Retinal pigment epithelial cell (primary cell): ENCODE data around the gene ME3.

Experiments
- DNase-seq: peaks from one replicate; pipeline ENCODE4 v3.0.0-alpha.2; 2010; ENCODE audit warnings: low read depth
- H3K4me3 ChIP-seq: 2 replicates; pipeline ENCODE4 v1.5.1; 2011; ENCODE audit warnings: mild to moderate bottlenecking, low read length, control low read depth, moderate library complexity
- TF ChIP-seq, protein P1 (sequence below): conservative IDR thresholded peaks from 2 replicates; pipeline ENCODE4 v1.5.1; 2011; ENCODE audit warnings: low read depth, low read length, control low read depth, inconsistent platforms

Gene ME3

DNA sequence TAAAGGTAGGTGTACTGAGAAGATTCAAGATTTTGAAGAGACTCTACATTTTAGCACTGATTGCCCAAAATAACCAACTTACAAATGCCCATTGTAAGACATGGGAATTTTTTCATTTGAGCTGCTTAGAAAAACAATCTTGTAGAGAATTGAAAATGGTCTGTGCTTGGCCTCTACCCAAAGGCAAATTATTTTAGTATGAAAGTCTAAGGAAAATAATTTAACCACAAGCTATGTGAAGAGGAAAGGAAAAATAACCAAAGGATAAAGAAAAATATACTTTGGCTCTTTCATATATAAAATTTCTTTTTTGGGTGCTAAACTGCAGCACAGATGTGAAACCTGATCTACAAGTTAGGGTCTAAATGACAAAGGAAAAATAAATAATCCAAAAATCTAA, 54.9 kb downstream of the ME3 start:
- TF ChIP-seq, protein P1, sequence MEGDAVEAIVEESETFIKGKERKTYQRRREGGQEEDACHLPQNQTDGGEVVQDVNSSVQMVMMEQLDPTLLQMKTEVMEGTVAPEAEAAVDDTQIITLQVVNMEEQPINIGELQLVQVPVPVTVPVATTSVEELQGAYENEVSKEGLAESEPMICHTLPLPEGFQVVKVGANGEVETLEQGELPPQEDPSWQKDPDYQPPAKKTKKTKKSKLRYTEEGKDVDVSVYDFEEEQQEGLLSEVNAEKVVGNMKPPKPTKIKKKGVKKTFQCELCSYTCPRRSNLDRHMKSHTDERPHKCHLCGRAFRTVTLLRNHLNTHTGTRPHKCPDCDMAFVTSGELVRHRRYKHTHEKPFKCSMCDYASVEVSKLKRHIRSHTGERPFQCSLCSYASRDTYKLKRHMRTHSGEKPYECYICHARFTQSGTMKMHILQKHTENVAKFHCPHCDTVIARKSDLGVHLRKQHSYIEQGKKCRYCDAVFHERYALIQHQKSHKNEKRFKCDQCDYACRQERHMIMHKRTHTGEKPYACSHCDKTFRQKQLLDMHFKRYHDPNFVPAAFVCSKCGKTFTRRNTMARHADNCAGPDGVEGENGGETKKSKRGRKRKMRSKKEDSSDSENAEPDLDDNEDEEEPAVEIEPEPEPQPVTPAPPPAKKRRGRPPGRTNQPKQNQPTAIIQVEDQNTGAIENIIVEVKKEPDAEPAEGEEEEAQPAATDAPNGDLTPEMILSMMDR, result no peak
- no peak overlapping the region for H3K4me3 ChIP-seq
- no peak for DNase-seq

DNA sequence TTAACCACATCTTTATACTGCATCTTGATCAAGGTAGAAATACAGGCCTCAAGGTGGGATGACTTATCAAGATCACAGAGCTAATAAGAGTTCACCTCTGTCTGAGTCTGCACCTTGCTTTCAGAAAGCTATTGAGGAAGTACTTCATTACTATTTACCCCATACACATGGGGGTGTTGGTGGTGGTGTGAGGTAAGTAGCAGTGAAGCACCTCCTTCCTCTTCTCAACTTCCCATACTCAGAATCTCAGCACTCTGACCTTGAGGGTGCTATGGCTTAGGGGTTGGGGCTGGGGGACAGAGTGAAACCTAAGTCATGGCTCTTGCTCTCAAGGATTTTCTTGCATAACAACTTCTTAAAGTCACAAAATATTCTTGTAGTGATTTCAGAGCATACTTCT, 56.9 kb downstream of the ME3 start:
- H3K4me3 ChIP-seq, result no peak overlapping the region
- TF ChIP-seq, protein P1, result no peak
- no peak for DNase-seq

DNA sequence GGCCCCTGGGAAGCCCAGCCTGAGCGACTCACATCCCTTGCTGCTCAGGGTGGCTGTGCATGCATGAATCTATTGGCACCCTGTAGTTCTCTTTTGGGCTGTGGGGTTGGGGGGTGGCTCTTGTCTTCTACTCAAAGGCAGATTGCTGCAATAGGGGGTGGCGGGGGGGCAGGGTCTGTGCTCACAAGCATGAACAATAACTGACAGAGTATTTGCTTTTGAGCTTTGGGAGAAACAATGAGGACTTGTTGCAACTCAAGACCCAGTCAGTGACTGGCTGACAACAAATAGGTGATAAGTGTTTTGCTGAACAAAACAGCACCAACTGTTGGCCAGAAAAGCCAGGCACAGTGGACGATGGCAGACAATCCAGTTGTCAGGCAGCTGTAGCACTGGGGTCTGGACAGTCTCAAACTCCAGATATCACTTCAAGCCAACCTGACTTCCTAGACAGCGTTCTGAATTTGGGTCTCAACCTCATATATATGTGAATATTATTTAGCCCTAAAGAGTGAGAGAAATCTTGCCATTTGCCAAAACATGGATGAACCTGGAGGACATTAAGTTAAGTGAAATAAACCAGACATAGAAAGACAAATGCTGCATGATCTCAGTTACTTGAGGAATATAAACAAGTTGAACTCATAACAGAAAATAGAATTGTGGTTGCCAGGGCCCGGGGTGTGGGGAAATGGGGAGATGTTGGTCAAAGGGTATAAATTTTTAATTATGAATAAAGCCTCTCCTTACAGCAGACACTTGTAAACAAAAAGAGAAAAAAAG, 61.7 kb downstream of the ME3 start:
- TF ChIP-seq, protein P1, result no peak
- H3K4me3 ChIP-seq, result no peak overlapping the region
- DNase-seq, result no peak

DNA sequence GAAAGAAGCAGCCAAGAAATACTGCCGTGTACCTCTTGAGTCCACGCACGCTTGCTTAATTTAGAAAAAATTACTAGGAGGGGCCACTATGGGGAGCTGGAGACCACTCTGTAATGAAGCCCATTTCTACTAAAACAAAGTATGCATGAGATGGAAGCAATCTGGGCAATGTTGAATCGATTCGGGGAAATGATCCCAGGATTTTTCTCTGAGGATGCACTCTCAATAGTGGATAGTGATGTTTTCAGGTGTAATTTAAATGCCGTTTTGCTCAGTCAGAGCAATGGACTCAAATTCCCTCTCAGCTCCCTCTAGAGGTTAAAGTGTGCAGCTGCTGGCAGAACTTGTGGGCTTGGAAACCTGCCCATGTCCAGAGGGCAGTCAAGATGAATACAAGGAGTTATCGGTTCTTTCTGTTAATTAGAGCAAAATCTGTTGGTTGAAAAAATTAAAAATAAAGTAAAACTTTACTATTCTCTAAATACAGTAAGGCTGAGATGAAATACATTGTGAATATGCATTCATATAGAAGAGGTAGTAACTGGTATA, 64.1 kb downstream of the ME3 start:
- H3K4me3 ChIP-seq, result no peak overlapping the region
- TF ChIP-seq, protein P1, result peak; percentile 88
- DNase-seq, result no peak

DNA sequence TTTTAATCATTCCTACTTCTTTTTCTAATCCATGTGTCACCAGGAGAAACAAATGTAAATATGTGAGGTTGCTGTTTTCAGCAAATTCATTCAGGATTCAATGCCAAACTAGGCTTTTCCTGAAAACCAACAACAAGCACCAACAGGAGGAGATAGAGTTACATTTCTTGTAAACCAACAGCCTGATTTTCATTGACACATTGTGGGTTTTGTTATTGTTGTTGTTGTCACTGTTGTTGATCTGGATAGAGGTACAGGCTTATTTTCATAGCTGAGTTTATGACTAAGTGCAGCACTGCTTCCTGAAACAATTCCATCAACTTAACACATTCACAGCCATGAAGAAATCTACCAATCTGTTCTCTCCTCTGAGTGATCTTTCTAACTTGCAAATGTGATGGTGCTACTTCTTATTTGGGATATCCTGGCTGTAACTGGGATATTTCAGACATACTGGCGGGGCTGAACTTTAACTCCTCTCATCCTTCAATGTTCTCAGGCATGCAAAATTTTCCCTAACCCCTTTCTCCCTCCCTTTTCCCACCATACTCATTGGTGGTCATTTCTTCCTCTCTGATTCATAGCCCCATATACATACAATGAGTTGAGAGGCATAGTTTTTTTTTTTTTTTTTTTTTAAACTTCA, 65.5 kb downstream of the ME3 start:
- TF ChIP-seq, protein P1, result peak; percentile 23
- no peak overlapping the region for H3K4me3 ChIP-seq

DNA sequence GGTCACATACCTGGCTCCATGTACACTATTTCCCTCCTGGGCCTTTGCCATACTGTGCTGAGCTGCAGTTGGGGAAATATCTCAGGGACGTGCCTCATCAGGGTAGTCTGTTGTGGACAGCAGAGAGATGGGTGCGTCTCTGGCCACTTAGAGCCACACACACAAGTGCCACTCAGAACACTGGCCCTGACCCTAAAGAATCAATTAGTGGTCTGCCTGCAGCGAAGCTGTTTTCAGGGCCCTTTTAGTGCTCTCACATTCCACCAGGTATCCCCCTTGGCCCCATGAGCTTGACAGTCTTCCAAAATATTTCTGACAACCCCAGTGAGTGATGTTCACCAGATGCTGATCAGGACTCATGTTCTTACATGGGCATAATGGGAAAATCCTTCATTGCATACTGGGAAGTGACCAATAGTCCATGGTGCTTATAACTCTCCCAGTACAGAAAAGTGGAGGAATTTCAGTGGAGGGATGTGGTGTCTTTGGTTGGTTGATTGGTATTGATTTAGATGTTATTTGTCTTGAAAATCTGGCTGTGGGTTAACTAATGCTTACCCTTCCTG, 66.1 kb downstream of the ME3 start:
- H3K4me3 ChIP-seq, result no peak overlapping the region
- DNase-seq, result no peak
- TF ChIP-seq, protein P1, result no peak

More for the DNA sequence above, 65.5 kb downstream of the ME3 start:
- no peak for DNase-seq
